Thyroid gland (tissue), 4 donors: ENCODE data around the gene MYH13. TPM values are rescaled to one million over a fixed set of nuclear protein-coding genes. Genes with fewer than 3 reads are reported as not detected.

Experiments
- DNase-seq, 2 donors: peaks; one replicate each; pipeline ENCODE4 v3.0.0-alpha.2; 2019
- H3K27ac ChIP-seq, 3 donors: fragments of 200-600 bp; sonication (generic); 1 replicate in 2 of 3; 2 replicates in 1 of 3; pipeline ENCODE4 v1.5.1; 2016 to 2019; ENCODE audit warnings: mild to moderate bottlenecking in 1 of 3, moderate library complexity in 1 of 3
- H3K27me3 ChIP-seq: fragments of 200-600 bp; sonication (generic); one replicate; pipeline ENCODE4 v1.5.1; 2019
- H3K36me3 ChIP-seq, 2 donors: fragments of 200-600 bp; sonication (generic); one replicate each; pipeline ENCODE4 v1.5.1; 2016 to 2019
- H3K4me1 ChIP-seq, 2 donors: fragments of 200-600 bp; sonication (generic); one replicate each; pipeline ENCODE4 v1.5.1; 2017 to 2019
- H3K4me3 ChIP-seq, 3 donors: fragments of 200-600 bp; sonication (generic); replicated peaks in 1 of 3; 1 replicate in 2 of 3; 2 replicates in 1 of 3; pipeline ENCODE4 v1.5.1; 2016; ENCODE audit warnings: mild to moderate bottlenecking in 1 of 3
- H3K9me3 ChIP-seq: fragments of 200-600 bp; sonication (generic); one replicate; pipeline ENCODE4 v1.5.1; 2017
- POLR2A ChIP-seq, 2 donors: fragments of 450-650 bp; IDR thresholded peaks; one replicate each; pipeline ENCODE4 v1.6.1; 2017; ENCODE audit warnings: antibody characterized with exemption in 2 of 2, mild to moderate bottlenecking in 2 of 2, moderate library complexity in 1 of 2
- WGBS, 2 donors: methylation state at CpG; one replicate each; pipeline ENCODE4 v1.1.5; 2017; 5-methylcytosine and 5-hydroxymethylcytosine counted together
- intact Hi-C: fragments of 100-400 bp; cut with DNase I; formaldehyde crosslinking; loops from one replicate; pipeline ENCODE4 v1.15.1; 2023
- total RNA-seq, 4 donors: library from RNA; depleted of rRNA; stranded (reverse); fragments of >200 nt; gene quantifications; one replicate each; pipeline ENCODE4 v1.2.3, GENCODE V29; 2016
- TF ChIP-seq, protein P1 (sequence below), 6 experiments: fragments of 200-600 bp in 3 of 6; fragments of 450-650 bp in 3 of 6; sonication (generic) in 3 of 6; IDR thresholded peaks; one replicate each; pipeline ENCODE4 v1.5.1; 2016 to 2019; ENCODE audit warnings: antibody characterized with exemption in 6 of 6, mild to moderate bottlenecking in 2 of 6, inconsistent platforms in 1 of 6, moderate library complexity in 1 of 6

MYH13 gene
- total RNA-seq, 4 donors from 2014 or later, result not detected

GRCh38 chr17:10286324-10286723 lies 86.5 kb downstream of the MYH13 start:
- H3K4me1 ChIP-seq, result peaks cover 0 to 5% of the 10 kb centered on the region in 2 donors

DNA sequence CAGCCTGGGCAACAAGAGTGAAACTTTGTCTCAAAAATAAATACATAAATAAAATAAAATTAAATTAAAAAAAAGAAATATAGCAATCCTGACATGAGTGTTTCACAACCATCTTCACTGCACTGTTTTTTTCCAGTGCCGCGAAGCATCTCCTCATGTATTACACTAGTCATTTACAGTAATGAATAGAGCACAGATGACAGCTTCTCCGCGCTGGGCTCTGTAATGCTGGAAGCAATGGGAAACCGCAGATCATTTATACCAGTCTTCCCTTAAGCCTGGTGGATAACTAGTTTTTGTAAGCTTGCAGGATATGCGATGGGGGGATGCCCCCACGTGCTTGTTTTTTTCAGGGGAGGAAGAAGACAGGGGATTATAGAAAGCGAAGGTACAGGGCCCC lies 86.9 kb downstream of the MYH13 start:
- DNase-seq, result no peak
- no peak for TF ChIP-seq POLR2A (IDR thresholded peaks at IDR 0.05)
- TF ChIP-seq, protein P1, sequence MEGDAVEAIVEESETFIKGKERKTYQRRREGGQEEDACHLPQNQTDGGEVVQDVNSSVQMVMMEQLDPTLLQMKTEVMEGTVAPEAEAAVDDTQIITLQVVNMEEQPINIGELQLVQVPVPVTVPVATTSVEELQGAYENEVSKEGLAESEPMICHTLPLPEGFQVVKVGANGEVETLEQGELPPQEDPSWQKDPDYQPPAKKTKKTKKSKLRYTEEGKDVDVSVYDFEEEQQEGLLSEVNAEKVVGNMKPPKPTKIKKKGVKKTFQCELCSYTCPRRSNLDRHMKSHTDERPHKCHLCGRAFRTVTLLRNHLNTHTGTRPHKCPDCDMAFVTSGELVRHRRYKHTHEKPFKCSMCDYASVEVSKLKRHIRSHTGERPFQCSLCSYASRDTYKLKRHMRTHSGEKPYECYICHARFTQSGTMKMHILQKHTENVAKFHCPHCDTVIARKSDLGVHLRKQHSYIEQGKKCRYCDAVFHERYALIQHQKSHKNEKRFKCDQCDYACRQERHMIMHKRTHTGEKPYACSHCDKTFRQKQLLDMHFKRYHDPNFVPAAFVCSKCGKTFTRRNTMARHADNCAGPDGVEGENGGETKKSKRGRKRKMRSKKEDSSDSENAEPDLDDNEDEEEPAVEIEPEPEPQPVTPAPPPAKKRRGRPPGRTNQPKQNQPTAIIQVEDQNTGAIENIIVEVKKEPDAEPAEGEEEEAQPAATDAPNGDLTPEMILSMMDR (IDR thresholded peaks at IDR 0.05), result no peak
- no peaks in the 10 kb centered on the region for H3K36me3 ChIP-seq
- no peaks in the 10 kb centered on the region for H3K27me3 ChIP-seq
- peaks cover 0 to 5% of the 10 kb centered on the region in 2 donors for H3K4me1 ChIP-seq
- H3K27ac ChIP-seq, result no peak overlapping the region
- WGBS, 2 donors, result 77 to 90% methylated on average over 8 of the region's 8 CpGs
- intact Hi-C loops, result no loop called here
- no peak overlapping the region for H3K4me3 ChIP-seq
- H3K9me3 ChIP-seq, result no peaks in the 10 kb centered on the region

More at GRCh38 chr17:10286324-10286723, 86.5 kb downstream of the MYH13 start:
- intact Hi-C loops, result no loop called here
- no peak for DNase-seq
- H3K27me3 ChIP-seq, result no peaks in the 10 kb centered on the region
- no peaks in the 10 kb centered on the region for H3K9me3 ChIP-seq
- no peaks in the 10 kb centered on the region for H3K36me3 ChIP-seq
- 18 to 23% methylated on average over 1 of the region's 1 CpG for WGBS, 2 donors
- TF ChIP-seq, protein P1 (IDR thresholded peaks at IDR 0.05), result no peak
- TF ChIP-seq POLR2A (IDR thresholded peaks at IDR 0.05), result no peak
- H3K4me3 ChIP-seq, result no peak overlapping the region
- H3K27ac ChIP-seq, result no peak overlapping the region

- no peak overlapping the region for H3K27ac ChIP-seq
- no peak overlapping the region for H3K4me3 ChIP-seq
- DNase-seq, result no peak
- H3K27me3 ChIP-seq, result no peaks in the 10 kb centered on the region
- intact Hi-C loops, result no loop called here
- H3K4me1 ChIP-seq, result no peaks in the 10 kb centered on the region
- H3K36me3 ChIP-seq, result no peaks in the 10 kb centered on the region
- WGBS, 2 donors, result 55 to 61% methylated on average over 1 of the region's 1 CpG
- TF ChIP-seq, protein P1 (IDR thresholded peaks at IDR 0.05), result no peak
- no peak for TF ChIP-seq POLR2A (IDR thresholded peaks at IDR 0.05)
- no peaks in the 10 kb centered on the region for H3K9me3 ChIP-seq
Observed at GRCh38 chr17:10280068-10280467, 92.7 kb downstream of the MYH13 start.

GRCh38 chr17:10278218-10278617 lies 94.6 kb downstream of the MYH13 start:
- no peaks in the 10 kb centered on the region for H3K4me1 ChIP-seq
- H3K4me3 ChIP-seq, result no peak overlapping the region
- no peak for DNase-seq
- intact Hi-C loops, result no loop called here
- no peak overlapping the region for H3K27ac ChIP-seq
- H3K9me3 ChIP-seq, result no peaks in the 10 kb centered on the region
- no peaks in the 10 kb centered on the region for H3K27me3 ChIP-seq
- WGBS, 2 donors, result 38 to 45% methylated on average over 3 of the region's 3 CpGs
- H3K36me3 ChIP-seq, result no peaks in the 10 kb centered on the region
- TF ChIP-seq, protein P1 (IDR thresholded peaks at IDR 0.05), result no peak
- TF ChIP-seq POLR2A (IDR thresholded peaks at IDR 0.05), result no peak

DNA sequence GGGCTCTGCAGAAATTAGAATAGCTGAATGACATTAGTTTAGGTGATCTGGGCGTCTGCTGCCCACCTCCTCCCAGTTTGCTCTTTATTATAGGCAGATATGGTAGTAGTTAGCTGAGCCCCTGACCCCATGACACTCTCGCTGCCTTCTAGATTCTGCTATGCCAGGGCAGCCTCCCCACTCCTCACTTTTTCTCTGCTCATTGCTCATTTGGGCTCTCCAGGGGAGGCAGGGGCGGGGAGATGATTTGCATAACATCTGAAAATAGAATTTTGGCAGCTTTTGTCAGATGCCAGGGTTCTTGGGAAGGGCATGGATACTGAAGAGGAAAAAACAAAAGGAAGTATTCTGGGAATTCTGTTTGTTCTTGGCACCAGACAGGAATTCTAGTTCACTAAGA lies 96.4 kb downstream of the MYH13 start:
- no peaks in the 10 kb centered on the region for H3K27me3 ChIP-seq
- DNase-seq, result no peak
- H3K9me3 ChIP-seq, result no peaks in the 10 kb centered on the region
- no peaks in the 10 kb centered on the region for H3K36me3 ChIP-seq
- TF ChIP-seq POLR2A (IDR thresholded peaks at IDR 0.05), result no peak
- TF ChIP-seq, protein P1 (IDR thresholded peaks at IDR 0.05), result no peak
- 64 to 72% methylated on average over 3 of the region's 3 CpGs for WGBS, 2 donors
- H3K4me1 ChIP-seq, result no peaks in the 10 kb centered on the region
- H3K4me3 ChIP-seq, result no peak overlapping the region
- H3K27ac ChIP-seq, result no peak overlapping the region
- intact Hi-C loops, result no loop called here
